ENCODE data around the gene MACO1.

Gene MACO1

GRCh38 chr1:25519624-25520023 lies 88.9 kb downstream of the MACO1 start:
- TF ChIP-seq CTCF (IDR thresholded peaks at IDR 0.05; ENCODE audit: extremely low read depth, missing control alignments): no peak
- DNase-seq (ENCODE audit: low spot score): no peak

- peak; percentile 74 for DNase-seq (ENCODE audit: low spot score)
- TF ChIP-seq CTCF (IDR thresholded peaks at IDR 0.05; ENCODE audit: extremely low read depth, missing control alignments): peak; percentile 51
Measured at GRCh38 chr1:25520446-25521061, 89.9 kb downstream of the MACO1 start.

- no peak for DNase-seq (ENCODE audit: low spot score)
- no peak for TF ChIP-seq CTCF (IDR thresholded peaks at IDR 0.05; ENCODE audit: extremely low read depth, missing control alignments)
Measured at GRCh38 chr1:25522031-25522655, 91.4 kb downstream of the MACO1 start.

GRCh38 chr1:25523542-25523941 lies 92.8 kb downstream of the MACO1 start:
- no peak for DNase-seq (ENCODE audit: low spot score)
- TF ChIP-seq CTCF (IDR thresholded peaks at IDR 0.05; ENCODE audit: extremely low read depth, missing control alignments): peak; percentile 18

GRCh38 chr1:25524568-25525360 lies 94.1 kb downstream of the MACO1 start:
- no peak for DNase-seq (ENCODE audit: low spot score)
- no peak for TF ChIP-seq CTCF (IDR thresholded peaks at IDR 0.05; ENCODE audit: extremely low read depth, missing control alignments)

- TF ChIP-seq CTCF (IDR thresholded peaks at IDR 0.05; ENCODE audit: extremely low read depth, missing control alignments): no peak
- no peak for DNase-seq (ENCODE audit: low spot score)
Measured at GRCh38 chr1:25525361-25525688, 94.6 kb downstream of the MACO1 start.

GRCh38 chr1:25526753-25527152 lies 96.1 kb downstream of the MACO1 start:
- no peak for TF ChIP-seq CTCF (IDR thresholded peaks at IDR 0.05; ENCODE audit: extremely low read depth, missing control alignments)
- no peak for DNase-seq (ENCODE audit: low spot score)
